OCI-M1 (cell line): ENCODE data around the gene HSH2D.
"Not testable (repeated sequence)": the region's sequence is repeated elsewhere in the genome, so short reads cannot be mapped to it uniquely, and the experiment has no call there.

Source experiments
- DNase-seq: peaks from one replicate; lab custom pipeline; 2025; lab: John Stamatoyannopoulos, UW

HSH2D gene

GRCh38 chr19:16119075-16119857 lies 24.2 kb upstream of the HSH2D start:
- not testable (repeated sequence) for DNase-seq

GRCh38 chr19:16121141-16121540 lies 22.3 kb upstream of the HSH2D start:
- no peak for DNase-seq

- no peak for DNase-seq
Measured at GRCh38 chr19:16121967-16122366, 21.5 kb upstream of the HSH2D start.

GRCh38 chr19:16124953-16125352 lies 18.5 kb upstream of the HSH2D start:
- DNase-seq = no peak

- DNase-seq = no peak
Measured at GRCh38 chr19:16125737-16126495, 17.6 kb upstream of the HSH2D start.

- no peak for DNase-seq
Measured at GRCh38 chr19:16127080-16127479, 16.4 kb upstream of the HSH2D start.

- DNase-seq = no peak
Measured at GRCh38 chr19:16127776-16128371, 15.6 kb upstream of the HSH2D start.

- DNase-seq = no peak
Measured at GRCh38 chr19:16131648-16132047, 11.8 kb upstream of the HSH2D start.

GRCh38 chr19:16133818-16134217 lies 9.7 kb upstream of the HSH2D start:
- no peak for DNase-seq

- DNase-seq = no peak
Measured at GRCh38 chr19:16134510-16134909, 9.0 kb upstream of the HSH2D start.

GRCh38 chr19:16135430-16136127 lies 7.9 kb upstream of the HSH2D start:
- DNase-seq = no peak

GRCh38 chr19:16136185-16136999 lies 7.1 kb upstream of the HSH2D start:
- no peak for DNase-seq

- peak; percentile 53 for DNase-seq
Measured at GRCh38 chr19:16139752-16140151, 3.7 kb upstream of the HSH2D start.

GRCh38 chr19:16141043-16141442 lies 2.4 kb upstream of the HSH2D start:
- peak; percentile 65 for DNase-seq

- no peak for DNase-seq
Measured at GRCh38 chr19:16142032-16142580, 1.4 kb upstream of the HSH2D start.

- DNase-seq = no peak
Measured at GRCh38 chr19:16144216-16144581, 714 bp downstream of the HSH2D start.

GRCh38 chr19:16146112-16146511 lies 2.6 kb downstream of the HSH2D start:
- DNase-seq = no peak

GRCh38 chr19:16148443-16149229 lies 5.2 kb downstream of the HSH2D start:
- no peak for DNase-seq

- DNase-seq = peak; percentile 49
Measured at GRCh38 chr19:16153582-16154336, 10.3 kb downstream of the HSH2D start.

- no peak for DNase-seq
Measured at GRCh38 chr19:16154557-16154956, 11.1 kb downstream of the HSH2D start.
